KMS-11 (cell line): ENCODE data around the gene ZBTB38.

Source experiments
- H2AFZ ChIP-seq: fragments of 200-600 bp; sonication (generic); 2 replicates; pipeline ENCODE4 v1.6.1; 2016; ENCODE audit warnings: antibody characterized with exemption, mixed run types, low read depth
- H3K27ac ChIP-seq: fragments of 200-600 bp; sonication (generic); 2 replicates; pipeline ENCODE4 v1.6.1; 2016; ENCODE audit warnings: mild to moderate bottlenecking, mixed run types
- H3K27me3 ChIP-seq: fragments of 200-600 bp; sonication (generic); 2 replicates; pipeline ENCODE4 v1.6.1; 2017; ENCODE audit warnings: mild to moderate bottlenecking, low read depth, mixed run types, moderate library complexity; ENCODE audit not compliant: insufficient read depth
- H3K36me3 ChIP-seq: fragments of 200-600 bp; sonication (generic); 2 replicates; pipeline ENCODE4 v1.6.1; 2017; ENCODE audit warnings: mild to moderate bottlenecking, mixed run types; ENCODE audit not compliant: insufficient read depth
- H3K4me1 ChIP-seq: fragments of 200-600 bp; sonication (generic); 2 replicates; pipeline ENCODE4 v1.6.1; 2016; ENCODE audit warnings: mild to moderate bottlenecking, low read depth, mixed run types; ENCODE audit not compliant: poor library complexity, severe bottlenecking
- H3K4me2 ChIP-seq: fragments of 200-600 bp; sonication (generic); 2 replicates; pipeline ENCODE4 v1.7.0; 2016; ENCODE audit warnings: mild to moderate bottlenecking, mixed run types
- H3K4me3 ChIP-seq: fragments of 200-600 bp; sonication (generic); IDR thresholded peaks from 2 replicates; pipeline ENCODE4 v1.6.1; 2017; ENCODE audit warnings: low read depth, low read length, mixed read lengths; ENCODE audit not compliant: insufficient read depth
- H3K79me2 ChIP-seq: fragments of 200-600 bp; sonication (generic); 2 replicates; pipeline ENCODE4 v1.6.1; 2016; ENCODE audit warnings: low read depth, mixed run types; ENCODE audit not compliant: insufficient read depth
- H3K9ac ChIP-seq: fragments of 200-600 bp; sonication (generic); 2 replicates; pipeline ENCODE4 v1.6.1; 2016; ENCODE audit warnings: mild to moderate bottlenecking, mixed run types
- H4K20me1 ChIP-seq: fragments of 200-600 bp; sonication (generic); 2 replicates; pipeline ENCODE4 v1.6.1; 2016; ENCODE audit warnings: mild to moderate bottlenecking, mixed run types; ENCODE audit not compliant: insufficient read depth
- TF ChIP-seq, protein P1 (sequence below): fragments of 200-600 bp; sonication (generic); conservative IDR thresholded peaks from 2 replicates; pipeline ENCODE4 v1.6.1; 2017; ENCODE audit warnings: low read depth, mild to moderate bottlenecking, antibody characterized with exemption, low read length, moderate library complexity, mixed read lengths

The ZBTB38 gene

GRCh38 chr3:141333836-141334626, 34.3 kb upstream of the ZBTB38 start:
- TF ChIP-seq, protein P1, sequence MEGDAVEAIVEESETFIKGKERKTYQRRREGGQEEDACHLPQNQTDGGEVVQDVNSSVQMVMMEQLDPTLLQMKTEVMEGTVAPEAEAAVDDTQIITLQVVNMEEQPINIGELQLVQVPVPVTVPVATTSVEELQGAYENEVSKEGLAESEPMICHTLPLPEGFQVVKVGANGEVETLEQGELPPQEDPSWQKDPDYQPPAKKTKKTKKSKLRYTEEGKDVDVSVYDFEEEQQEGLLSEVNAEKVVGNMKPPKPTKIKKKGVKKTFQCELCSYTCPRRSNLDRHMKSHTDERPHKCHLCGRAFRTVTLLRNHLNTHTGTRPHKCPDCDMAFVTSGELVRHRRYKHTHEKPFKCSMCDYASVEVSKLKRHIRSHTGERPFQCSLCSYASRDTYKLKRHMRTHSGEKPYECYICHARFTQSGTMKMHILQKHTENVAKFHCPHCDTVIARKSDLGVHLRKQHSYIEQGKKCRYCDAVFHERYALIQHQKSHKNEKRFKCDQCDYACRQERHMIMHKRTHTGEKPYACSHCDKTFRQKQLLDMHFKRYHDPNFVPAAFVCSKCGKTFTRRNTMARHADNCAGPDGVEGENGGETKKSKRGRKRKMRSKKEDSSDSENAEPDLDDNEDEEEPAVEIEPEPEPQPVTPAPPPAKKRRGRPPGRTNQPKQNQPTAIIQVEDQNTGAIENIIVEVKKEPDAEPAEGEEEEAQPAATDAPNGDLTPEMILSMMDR: no peak
- Histone ChIP-seq H3K27ac (no peak overlapping the region), H2AFZ (no peak overlapping the region)

DNA sequence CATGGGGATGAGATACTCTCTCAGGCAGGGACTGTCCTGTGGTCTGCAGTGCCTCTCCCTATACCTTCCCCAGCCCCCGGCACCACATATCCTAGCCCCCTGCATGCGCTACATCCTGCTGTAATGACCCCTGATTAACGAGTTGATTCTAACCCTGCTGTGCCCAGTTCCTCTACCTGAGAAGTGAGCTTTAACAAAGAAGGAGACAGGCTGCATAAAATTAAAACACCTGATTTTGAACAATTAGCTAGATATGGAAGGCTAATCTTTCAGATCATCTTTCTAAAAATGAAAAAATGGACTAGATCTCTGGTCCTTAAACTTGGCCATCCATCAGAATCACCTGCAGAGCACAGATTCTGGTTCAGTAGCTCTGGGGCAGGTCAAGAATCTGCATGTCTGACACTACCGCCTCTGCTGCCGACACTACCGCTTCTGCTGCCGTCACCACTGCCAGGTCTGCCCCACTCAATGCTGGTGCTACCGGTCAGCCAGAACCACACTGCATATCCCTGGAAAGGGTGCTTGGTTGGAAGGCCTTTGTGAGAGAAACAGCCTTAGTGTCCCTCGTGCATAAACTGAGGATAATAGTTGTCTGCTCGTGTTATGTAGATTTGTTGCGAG, 33.6 kb upstream of the ZBTB38 start:
- TF ChIP-seq, protein P1: no peak
- H3K79me2 ChIP-seq: no peaks in the 10 kb centered on the region
- no peak overlapping the region for H3K4me3 ChIP-seq
- no peaks in the 10 kb centered on the region for H4K20me1 ChIP-seq
- H2AFZ ChIP-seq: no peak overlapping the region
- no peak overlapping the region for H3K27ac ChIP-seq
- no peak overlapping the region for H3K9ac ChIP-seq
- no peaks in the 10 kb centered on the region for H3K4me1 ChIP-seq
- no peak overlapping the region for H3K4me2 ChIP-seq
- H3K27me3 ChIP-seq: no peaks in the 10 kb centered on the region
- H3K36me3 ChIP-seq: no peaks in the 10 kb centered on the region

More at GRCh38 chr3:141333836-141334626, 34.3 kb upstream of the ZBTB38 start:
- Histone ChIP-seq H3K4me3 (no peak overlapping the region), H3K27me3 (no peaks in the 10 kb centered on the region), H3K9ac (no peak overlapping the region), H4K20me1 (no peaks in the 10 kb centered on the region), H3K36me3 (no peaks in the 10 kb centered on the region), H3K4me1 (no peaks in the 10 kb centered on the region), H3K4me2 (no peak overlapping the region), H3K79me2 (no peaks in the 10 kb centered on the region)

GRCh38 chr3:141335531-141336061, 32.7 kb upstream of the ZBTB38 start:
- Histone ChIP-seq H3K27ac (no peak overlapping the region), H2AFZ (no peak overlapping the region), H4K20me1 (no peaks in the 10 kb centered on the region), H3K27me3 (no peaks in the 10 kb centered on the region), H3K9ac (no peak overlapping the region), H3K36me3 (no peaks in the 10 kb centered on the region), H3K4me3 (no peak overlapping the region), H3K4me1 (no peaks in the 10 kb centered on the region), H3K4me2 (no peak overlapping the region), H3K79me2 (no peaks in the 10 kb centered on the region)
- TF ChIP-seq, protein P1: no peak

DNA sequence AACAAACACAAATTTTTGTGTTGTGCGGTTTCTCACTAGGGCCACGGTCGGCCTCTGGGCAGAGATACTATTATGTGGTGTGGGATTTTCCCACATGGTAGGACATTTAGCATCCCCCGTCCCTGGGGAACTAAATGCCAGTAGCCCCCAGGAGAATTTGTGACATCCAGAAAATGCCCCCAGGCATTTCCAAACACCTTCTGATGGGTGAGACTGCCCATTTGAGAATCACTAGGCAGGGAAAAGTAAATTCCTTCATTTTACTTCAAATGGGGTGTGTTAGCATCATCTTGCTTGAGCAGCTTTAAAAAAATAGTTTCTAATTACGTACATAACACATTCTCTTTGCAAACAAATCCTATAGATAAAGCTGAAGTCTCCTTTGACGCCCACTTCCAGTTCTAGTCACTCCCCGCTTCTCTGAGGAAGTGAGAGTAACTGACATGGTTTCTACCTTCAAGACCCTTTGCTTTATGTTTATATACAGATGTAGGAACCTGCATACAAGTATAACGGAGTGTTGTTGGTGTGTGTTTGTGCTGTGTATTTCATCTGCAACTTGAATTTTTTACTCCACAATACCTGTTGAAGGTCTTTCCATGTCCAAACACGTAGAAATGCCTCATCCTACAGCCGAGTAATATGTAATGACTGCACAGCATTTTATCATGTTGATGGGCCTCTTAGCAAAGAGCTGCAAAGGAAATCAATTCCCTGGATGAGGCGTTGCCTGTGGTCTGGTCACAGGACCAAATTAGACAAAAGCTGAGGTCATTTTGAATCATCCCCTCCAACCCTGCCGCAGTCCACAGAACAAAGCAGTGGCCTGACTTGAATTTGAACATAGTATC, 31.4 kb upstream of the ZBTB38 start:
- TF ChIP-seq, protein P1: no peak
- no peaks in the 10 kb centered on the region for H4K20me1 ChIP-seq
- H3K4me1 ChIP-seq: no peaks in the 10 kb centered on the region
- no peak overlapping the region for H3K4me2 ChIP-seq
- H3K36me3 ChIP-seq: no peaks in the 10 kb centered on the region
- H3K4me3 ChIP-seq: no peak overlapping the region
- H2AFZ ChIP-seq: no peak overlapping the region
- no peak overlapping the region for H3K9ac ChIP-seq
- H3K79me2 ChIP-seq: no peaks in the 10 kb centered on the region
- H3K27me3 ChIP-seq: no peaks in the 10 kb centered on the region
- H3K27ac ChIP-seq: no peak overlapping the region
